ENCODE data around the gene MARCHF4. TPM values are rescaled to one million over a fixed set of nuclear protein-coding genes. Genes with fewer than 3 reads are reported as not detected.

The MARCHF4 gene
- total and polyA plus RNA-seq, 7 donors: under 0.01 to 0.20 (median 0.14) TPM; not detected in 4

GRCh38 chr2:216408426-216409290, 36.4 kb upstream of the MARCHF4 start:
- Histone ChIP-seq H3K4me3 (no peak overlapping the region), H3K27me3 (no peaks in the 10 kb centered on the region), H3K4me1 (peaks cover 0 to 11% (median 9%) of the 10 kb centered on the region in 4 donors), H3K9me3 (no peaks in the 10 kb centered on the region), H3K27ac (no peak overlapping the region), H3K36me3 (no peaks in the 10 kb centered on the region)
- DNase-seq: no peak
- TF ChIP-seq CTCF (IDR thresholded peaks at IDR 0.05) (no peak), POLR2A (IDR thresholded peaks at IDR 0.05) (no peak)
- intact Hi-C loops (cut with DNase I): no loop called here
- 63 to 75% methylated on average over 11 of the region's 11 CpGs for WGBS, 2 donors

- Histone ChIP-seq H3K27ac (no peak overlapping the region), H3K27me3 (no peaks in the 10 kb centered on the region), H3K4me3 (no peak overlapping the region), H3K4me1 (peaks cover 0 to 3% (median 0%) of the 10 kb centered on the region in 4 donors), H3K9me3 (no peaks in the 10 kb centered on the region), H3K36me3 (no peaks in the 10 kb centered on the region)
- TF ChIP-seq POLR2AphosphoS5 (IDR thresholded peaks at IDR 0.05) (no peak), EP300 (IDR thresholded peaks at IDR 0.05) (no peak), CTCF (IDR thresholded peaks at IDR 0.05) (no peak), POLR2A (IDR thresholded peaks at IDR 0.05) (no peak)
- 31 to 57% methylated on average over 3 of the region's 3 CpGs for WGBS, 2 donors
- intact Hi-C loops (cut with DNase I): no loop called here
- no peak for DNase-seq
Observed at GRCh38 chr2:216406826-216407225, 34.5 kb upstream of the MARCHF4 start.

- intact Hi-C loops (cut with DNase I): no loop called here
- TF ChIP-seq CTCF (IDR thresholded peaks at IDR 0.05) (no peak), POLR2A (IDR thresholded peaks at IDR 0.05) (no peak), POLR2AphosphoS5 (IDR thresholded peaks at IDR 0.05) (no peak), EP300 (IDR thresholded peaks at IDR 0.05) (no peak)
- Histone ChIP-seq H3K9me3 (no peaks in the 10 kb centered on the region), H3K4me1 (no peaks in the 10 kb centered on the region), H3K27me3 (no peaks in the 10 kb centered on the region), H3K36me3 (no peaks in the 10 kb centered on the region), H3K27ac (no peak overlapping the region), H3K4me3 (no peak overlapping the region)
- WGBS, 2 donors: 83 to 84% methylated on average over 7 of the region's 7 CpGs
- no peak for DNase-seq
Observed at GRCh38 chr2:216405588-216405987, 33.3 kb upstream of the MARCHF4 start.

GRCh38 chr2:216404010-216404618, 31.8 kb upstream of the MARCHF4 start:
- intact Hi-C loops (cut with DNase I): no loop called here
- 48 to 64% methylated on average over 5 of the region's 5 CpGs for WGBS, 2 donors

More at GRCh38 chr2:216404010-216404618, 31.8 kb upstream of the MARCHF4 start:
- TF ChIP-seq CTCF (IDR thresholded peaks at IDR 0.05) (peak; percentile 6 to 80 (median 51)), EP300 (IDR thresholded peaks at IDR 0.05) (no peak)
- Histone ChIP-seq H3K27me3 (no peaks in the 10 kb centered on the region), H3K9me3 (no peaks in the 10 kb centered on the region), H3K4me3 (no peak overlapping the region), H3K4me1 (no peaks in the 10 kb centered on the region), H3K27ac (no peak overlapping the region), H3K36me3 (no peaks in the 10 kb centered on the region)
- no peak for DNase-seq
